Stimulated activated CD4-positive, alpha-beta T cell treated with anti-CD3 and anti-CD28 coated beads, Interleukin-15, amount 100 ng/mL, for 24 hours (primary cell): Measurements from ENCODE around the gene NLRP6.

Experiments used
- DNase-seq: peaks from one replicate; pipeline ENCODE4 v3.0.0-alpha.2; 2020

Gene NLRP6

DNA sequence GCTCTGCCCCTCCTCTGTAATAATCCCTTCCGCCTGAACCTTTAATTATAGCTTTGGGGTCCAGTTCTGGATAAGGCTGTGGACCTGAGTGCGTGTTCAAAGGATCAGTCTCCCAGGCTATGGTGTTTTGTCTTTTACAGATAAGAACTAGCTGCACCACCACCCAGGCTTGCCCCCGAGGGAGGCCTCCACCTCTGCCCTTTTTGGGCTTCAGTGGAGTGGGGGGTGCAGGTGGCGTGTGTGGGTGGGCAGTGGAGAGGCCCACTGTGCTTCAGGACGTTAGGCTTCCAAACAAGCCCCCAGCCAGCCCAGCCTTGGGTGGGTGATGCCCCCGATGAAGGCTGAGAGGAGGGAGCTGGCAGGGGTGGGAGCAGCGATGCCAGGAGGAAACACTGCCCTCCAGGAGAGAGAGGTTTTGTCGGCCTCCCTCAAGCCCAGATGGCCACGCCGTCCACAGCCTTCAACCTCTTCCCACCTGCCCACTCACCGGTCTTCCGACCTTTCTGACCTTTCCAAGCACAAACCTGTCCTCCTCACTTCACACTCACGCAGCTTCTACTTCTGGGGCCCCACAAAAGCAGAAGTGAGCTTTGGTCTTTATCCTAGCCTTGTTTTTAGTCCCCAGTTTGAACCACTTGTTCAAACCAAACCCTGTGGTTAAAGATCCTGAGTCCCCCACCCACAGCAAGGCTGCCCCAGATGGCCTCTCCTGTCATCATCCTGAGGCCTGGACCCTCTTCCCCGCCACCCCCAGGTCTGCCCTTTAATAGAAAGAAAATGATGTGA is 21.1 kb upstream of the NLRP6 start:
- no peak for DNase-seq

DNA sequence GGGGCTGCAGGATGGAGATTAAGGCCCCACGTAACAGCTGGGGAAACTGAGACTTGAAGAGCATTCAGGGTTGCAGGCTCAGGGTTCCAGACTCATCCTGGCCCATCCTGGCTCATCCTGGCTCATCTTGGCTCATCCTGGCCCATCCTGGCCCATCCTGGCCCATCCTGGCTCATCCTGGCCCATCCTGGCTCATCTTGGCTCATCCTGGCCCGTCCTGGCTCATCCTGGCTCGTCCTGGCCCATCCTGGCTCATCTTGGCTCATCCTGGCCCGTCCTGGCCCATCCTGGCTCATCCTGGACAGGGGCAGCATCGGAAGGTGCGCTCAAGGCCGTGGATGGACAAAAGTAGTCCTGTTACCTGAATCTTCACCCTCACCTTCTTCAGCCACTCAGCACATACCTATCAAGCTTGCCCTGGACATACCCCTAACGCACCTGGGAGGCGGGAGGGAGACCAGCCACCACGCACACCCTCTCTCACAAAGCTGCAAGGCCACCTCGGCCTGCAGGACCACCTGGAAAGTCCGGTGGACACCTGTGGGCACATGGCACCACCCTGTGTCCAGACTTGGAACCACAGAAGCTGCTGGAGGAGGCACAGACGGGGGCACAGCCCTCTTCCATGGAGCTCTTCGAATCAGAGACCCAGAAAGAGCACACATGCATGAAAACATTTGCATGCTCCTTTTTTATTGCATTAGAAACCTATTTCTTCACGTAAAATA is 20.3 kb upstream of the NLRP6 start:
- no peak for DNase-seq

DNA sequence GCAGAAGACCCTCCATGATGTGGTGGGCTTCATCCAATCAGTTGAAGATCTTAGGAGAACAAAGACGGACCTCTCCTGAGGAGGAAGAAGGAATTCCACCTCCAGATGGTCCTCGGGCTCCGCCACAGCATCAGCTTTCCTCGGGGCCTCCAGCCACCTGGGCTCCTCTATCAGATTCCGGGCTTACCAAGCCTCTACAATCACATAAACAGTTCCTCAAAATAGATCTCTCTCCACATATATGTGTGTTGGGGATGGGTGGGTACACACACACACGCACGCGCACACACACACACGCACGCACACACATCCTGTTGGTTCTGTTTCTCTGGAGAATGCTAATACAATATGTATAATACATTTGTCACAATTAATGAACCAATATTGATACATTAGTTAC is 18.8 kb upstream of the NLRP6 start:
- DNase-seq, result no peak

DNA sequence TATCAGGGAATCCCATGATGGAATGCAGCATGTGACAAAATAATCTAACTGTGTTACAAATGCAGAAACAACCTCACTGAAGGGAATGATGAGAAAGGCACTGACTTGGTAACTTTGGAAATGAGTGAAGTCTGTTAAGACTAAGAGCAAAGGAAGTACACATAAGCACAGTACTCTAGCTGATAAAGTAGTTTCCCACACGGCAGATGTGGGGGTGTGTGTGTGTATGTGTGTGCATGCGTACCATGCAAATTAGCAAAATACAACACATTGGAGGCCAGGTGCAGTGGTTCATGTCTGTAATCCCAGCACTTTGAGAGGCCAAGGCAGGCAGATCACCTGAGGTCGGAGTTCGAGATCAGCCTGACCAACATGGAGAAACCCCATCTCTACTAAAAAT is 16.6 kb upstream of the NLRP6 start:
- DNase-seq, result no peak

DNA sequence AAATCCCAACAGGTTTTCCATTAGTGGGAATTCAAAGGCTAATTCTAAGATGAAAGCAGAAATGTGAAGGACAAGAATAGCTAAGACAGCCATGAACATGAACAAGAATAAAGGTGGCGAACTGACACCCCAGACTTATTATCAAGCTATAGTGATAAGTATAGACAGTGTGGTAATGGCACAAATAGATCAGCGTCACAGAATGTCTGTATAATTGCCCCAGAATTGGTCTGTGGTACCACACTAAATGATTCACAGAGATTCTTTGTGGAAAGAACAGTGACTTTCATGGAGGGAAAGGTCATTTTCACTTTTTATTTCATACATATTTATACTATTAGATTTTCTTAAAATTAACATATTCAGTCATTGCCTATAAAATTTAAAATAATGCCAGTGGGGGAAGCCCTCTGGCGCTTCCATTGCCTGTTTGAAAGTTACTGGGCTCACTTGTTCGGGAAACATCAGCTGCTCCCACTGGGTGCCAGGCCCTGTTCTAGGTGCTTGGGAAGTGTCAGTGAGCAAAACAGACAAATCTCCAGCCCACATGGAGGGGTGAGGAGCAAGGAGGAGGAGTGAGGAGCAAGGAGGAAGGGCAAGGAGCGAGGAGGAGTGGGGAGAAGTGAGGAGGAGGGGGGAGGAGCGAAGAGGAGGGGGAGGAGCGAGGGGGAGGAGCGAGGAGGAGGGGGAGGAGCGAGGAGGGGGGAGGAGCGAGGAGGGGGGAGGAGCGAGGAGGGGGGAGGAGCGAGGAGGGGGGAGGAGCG is 11.3 kb upstream of the NLRP6 start:
- DNase-seq, result peak; percentile 38

DNA sequence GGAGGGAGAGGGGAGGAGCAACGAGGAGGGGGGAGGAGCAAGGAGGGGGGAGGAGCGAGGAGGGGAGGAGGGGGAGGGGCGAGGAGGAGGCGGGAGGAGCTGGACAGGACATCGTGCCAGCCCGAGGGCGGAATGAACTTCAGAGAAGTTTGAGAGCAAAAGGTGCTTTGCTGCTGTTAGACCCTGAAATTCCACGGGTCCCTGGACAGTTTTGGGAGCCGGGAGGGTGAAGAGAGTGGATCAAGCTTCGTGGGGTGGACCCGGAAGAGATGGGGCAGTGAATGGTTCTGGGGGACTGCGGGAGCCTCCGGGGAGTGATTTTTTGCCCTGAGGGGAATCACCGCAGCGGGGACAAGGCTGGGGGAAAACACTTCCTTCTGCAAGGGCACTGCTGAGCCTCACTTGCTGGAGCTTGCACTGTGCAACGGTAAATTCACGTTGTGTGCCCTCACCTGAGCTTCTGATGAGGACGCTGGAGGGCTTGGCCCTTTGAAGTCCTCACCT is 10.7 kb upstream of the NLRP6 start:
- peak; percentile 69 for DNase-seq

DNA sequence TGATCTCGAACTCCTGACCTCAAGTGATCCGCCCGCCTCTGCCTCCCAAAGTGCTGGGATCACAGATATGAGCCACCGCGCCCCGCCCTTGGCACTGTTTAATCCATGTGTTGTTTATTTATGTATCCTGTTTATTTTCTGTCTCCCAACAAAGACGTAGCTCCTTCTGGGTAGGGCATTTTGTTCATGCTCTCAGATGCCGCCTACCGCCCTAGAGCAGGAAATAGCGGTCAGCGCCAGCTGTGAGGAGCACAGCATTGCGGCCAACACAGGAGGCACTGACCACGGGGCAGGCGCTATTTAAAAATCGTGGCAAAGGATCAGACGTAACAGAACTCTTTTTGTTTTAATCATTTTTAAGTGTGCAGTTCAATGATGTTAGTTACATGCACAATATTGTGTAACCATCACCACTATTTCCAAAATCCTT is 9.5 kb upstream of the NLRP6 start:
- peak; percentile 46 for DNase-seq

DNA sequence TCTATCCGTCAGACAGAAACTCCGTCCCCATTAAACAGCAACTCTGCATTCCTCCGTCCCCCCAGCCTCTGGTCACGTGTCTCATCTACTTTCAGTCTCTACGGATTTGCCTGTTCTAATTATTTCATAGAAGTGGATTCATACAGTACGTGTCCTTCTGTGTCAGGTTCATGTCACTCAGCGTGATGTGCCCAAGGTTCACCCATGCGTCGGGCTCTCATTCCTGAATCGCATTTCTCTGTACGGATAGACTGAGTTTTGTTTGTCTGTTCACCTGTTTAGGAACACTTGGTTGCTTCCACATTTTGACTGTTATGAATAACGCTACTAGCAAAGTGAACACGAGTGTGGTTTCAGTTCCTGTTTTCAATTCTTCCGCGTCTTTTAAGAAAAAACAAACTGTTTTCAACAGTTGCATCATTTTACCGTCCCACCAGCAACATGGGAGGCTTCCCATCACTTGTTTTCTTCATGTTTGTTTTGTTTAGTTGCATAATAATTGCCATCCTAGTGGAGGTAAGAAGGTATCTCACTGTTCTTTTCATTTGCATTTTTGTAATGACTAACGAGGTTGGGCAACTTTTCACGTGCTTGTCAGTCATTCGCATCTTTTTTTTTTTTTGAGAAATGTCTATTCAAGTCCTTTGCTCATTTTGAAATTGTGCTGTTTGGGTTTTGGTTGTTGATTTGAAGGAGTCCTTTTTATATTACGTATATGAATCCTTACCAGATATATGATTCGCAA is 8.9 kb upstream of the NLRP6 start:
- DNase-seq, result peak; percentile 57

DNA sequence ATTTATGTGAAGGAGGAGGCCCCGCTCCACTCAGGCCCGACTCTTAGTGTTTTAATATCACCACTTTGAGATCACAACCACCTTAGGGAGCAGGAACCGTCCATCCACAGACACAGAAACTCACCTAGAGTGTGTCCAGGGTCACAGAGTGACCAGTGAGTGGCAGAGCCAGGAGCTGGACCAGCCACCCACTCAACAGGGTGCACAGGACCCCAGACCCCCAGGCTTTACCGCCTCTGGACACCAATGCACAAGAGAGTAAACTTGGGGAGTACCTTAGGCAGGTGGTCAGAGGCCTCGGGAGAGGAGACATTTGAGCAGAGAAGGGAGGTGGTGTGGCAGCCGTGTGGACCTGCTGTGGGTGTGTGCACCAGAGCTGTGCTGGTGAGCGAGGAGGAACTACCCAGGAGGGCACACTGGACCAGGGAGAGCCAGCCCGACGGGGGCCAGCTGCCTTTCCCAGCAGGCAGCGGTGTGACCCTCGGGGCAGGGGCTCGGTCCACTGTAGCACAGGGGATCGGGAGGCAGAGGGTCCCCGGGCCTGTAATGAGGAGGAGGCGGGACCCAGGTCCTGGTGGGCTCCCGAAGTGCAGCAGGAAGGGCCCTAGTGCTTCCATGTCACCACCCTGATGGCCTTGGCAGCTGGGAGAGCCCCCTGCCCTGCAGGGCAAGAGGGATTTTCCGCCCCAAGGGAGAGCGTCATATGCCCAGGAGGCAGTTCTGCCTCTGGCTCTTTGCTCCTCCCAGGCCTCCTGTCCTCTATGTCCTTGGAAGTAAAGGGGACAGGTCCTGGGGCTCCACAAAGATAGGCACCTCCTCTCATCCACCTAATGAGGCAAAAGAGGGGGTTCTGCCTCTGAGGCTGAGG is 7.5 kb upstream of the NLRP6 start:
- DNase-seq, result no peak

DNA sequence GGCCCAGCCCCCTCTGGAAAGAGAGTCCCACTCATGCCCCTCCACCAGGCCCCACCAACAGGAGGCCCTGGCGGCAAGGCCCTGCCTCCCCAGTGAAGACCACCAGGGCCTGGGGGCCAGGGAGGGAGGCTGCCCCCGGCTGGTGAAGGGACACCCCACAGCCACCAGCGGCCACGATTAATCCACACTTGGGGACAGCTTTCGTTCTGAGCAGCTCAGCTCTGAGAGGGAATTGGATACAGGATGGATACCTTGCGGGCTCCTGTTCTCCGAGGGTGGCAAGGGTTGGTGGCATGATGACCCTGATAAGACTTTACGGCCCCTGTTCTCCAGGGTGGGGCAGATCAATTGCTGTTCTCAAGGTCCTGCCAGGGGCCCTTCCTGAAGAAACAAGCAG is 6.9 kb upstream of the NLRP6 start:
- DNase-seq, result no peak

DNA sequence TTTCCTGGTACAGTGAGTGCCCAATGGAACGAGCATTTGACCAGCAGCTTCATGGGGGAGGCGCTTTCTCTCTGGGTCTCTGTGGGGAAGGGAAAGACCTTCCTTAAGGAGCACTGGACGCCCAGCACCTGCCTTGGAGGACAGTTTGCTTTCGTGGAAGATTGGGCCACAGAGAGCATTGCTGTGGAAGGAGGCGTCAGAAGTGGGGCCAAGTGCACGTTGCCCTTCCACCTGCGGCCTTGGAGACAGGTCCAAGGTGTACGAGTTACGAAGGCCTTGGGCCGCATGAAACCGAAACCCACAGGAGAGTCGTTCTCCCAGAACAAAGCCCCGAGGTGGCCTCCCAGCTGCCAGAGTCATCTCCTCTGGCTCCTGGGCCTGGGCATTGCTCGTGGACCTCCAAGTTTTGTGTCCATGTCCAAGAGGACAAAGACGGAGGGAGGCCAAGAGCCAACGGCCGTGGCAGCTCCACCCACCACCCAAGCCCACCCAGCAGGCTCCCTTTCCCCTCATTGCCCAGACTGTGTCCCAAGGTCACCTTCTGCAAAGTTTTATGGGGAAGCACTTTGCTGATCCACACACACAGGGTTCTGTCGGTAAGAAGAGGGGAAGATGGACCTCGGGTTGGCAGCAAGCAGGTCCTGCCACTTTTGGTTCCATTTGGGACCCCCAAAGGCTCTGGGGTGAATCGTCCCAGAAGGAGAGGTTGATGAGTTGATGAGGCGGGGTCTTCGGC is 5.8 kb upstream of the NLRP6 start:
- no peak for DNase-seq

DNA sequence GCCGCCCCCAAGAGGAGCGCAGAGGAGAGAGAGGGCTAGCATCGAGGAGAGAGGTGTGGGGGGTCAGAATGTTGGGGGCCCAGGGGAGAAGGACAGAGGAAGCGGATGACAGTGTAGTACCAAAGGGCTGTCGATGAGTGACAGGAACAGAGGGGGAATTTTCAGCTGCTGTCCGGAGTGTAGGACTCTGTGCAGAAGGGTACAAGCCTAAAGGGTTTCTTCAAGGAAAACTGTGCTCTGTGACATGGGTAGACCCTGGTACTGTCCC is 5.3 kb upstream of the NLRP6 start:
- no peak for DNase-seq

DNA sequence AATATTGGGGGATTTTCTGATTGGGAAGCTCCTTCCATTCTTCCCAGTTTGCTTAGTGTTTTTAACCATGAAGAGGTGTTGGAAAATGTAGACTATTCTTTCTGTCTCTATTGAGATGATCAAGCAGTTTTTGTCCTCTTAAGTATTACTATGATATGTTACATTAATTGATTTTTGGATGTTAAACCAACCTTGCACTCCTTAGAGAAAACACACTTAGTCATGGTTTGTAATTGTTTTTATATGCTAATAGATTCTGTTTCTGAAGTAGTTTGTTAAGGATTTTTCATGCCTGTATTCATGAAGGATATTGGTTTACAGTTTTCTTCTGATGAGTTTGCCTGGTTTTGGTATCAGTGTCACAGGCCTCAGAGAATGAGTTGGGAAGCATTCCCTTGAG is 2.0 kb upstream of the NLRP6 start:
- DNase-seq, result no peak

DNA sequence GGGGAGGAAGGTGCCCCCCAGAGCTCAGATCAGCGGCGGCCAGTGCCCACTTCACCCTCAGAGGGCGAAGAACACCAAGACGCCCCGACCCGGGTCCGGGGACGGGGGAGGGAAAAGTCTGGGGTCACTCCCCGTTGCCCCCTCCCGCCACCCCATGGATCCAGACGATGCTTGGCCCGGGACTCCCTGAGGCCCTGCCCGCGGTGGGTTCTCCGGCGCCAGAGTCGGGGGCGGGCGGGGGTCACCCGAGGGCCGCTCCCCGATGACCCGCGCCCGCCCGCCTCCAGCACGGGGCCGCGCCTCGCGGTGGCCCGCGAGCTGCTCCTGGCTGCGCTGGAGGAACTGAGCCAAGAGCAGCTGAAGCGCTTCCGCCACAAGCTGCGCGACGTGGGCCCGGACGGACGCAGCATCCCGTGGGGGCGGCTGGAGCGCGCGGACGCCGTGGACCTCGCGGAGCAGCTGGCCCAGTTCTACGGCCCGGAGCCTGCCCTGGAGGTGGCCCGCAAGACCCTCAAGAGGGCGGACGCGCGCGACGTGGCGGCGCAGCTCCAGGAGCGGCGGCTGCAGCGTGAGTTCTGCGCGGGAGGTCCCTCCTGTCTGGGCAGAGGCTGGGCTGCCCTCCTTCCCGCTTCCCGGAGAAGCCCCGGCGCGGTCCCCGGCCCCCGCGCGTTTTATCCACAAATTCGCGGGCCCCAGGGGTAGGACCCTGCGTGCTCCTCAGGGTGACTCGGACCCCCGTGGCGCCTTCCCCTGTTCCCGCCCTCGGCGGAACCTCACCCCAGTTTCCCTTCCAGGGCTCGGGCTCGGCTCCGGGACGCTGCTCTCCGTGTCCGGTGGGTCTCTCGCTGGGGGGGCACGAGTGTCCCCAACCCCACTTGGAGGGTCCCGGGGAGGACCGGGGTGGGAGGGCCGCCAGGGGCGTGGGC is 1.1 kb downstream of the NLRP6 start:
- DNase-seq, result no peak

DNA sequence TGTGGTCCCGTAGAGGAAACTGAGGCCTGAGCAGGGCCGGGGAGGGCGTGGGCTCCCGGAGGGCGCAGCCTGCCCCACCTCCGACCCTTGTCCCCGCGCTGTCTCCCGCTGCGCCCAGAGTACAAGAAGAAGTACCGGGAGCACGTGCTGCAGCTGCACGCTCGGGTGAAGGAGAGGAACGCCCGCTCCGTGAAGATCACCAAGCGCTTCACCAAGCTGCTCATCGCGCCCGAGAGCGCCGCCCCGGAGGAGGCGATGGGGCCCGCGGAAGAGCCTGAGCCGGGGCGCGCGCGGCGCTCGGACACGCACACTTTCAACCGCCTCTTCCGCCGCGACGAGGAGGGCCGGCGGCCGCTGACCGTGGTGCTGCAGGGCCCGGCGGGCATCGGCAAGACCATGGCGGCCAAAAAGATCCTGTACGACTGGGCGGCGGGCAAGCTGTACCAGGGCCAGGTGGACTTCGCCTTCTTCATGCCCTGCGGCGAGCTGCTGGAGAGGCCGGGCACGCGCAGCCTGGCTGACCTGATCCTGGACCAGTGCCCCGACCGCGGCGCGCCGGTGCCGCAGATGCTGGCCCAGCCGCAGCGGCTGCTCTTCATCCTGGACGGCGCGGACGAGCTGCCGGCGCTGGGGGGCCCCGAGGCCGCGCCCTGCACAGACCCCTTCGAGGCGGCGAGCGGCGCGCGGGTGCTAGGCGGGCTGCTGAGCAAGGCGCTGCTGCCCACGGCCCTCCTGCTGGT is 1.9 kb downstream of the NLRP6 start:
- DNase-seq, result peak; percentile 63

DNA sequence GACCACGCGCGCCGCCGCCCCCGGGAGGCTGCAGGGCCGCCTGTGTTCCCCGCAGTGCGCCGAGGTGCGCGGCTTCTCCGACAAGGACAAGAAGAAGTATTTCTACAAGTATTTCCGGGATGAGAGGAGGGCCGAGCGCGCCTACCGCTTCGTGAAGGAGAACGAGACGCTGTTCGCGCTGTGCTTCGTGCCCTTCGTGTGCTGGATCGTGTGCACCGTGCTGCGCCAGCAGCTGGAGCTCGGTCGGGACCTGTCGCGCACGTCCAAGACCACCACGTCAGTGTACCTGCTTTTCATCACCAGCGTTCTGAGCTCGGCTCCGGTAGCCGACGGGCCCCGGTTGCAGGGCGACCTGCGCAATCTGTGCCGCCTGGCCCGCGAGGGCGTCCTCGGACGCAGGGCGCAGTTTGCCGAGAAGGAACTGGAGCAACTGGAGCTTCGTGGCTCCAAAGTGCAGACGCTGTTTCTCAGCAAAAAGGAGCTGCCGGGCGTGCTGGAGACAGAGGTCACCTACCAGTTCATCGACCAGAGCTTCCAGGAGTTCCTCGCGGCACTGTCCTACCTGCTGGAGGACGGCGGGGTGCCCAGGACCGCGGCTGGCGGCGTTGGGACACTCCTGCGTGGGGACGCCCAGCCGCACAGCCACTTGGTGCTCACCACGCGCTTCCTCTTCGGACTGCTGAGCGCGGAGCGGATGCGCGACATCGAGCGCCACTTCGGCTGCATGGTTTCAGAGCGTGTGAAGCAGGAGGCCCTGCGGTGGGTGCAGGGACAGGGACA is 2.7 kb downstream of the NLRP6 start:
- peak; percentile 61 for DNase-seq

DNA sequence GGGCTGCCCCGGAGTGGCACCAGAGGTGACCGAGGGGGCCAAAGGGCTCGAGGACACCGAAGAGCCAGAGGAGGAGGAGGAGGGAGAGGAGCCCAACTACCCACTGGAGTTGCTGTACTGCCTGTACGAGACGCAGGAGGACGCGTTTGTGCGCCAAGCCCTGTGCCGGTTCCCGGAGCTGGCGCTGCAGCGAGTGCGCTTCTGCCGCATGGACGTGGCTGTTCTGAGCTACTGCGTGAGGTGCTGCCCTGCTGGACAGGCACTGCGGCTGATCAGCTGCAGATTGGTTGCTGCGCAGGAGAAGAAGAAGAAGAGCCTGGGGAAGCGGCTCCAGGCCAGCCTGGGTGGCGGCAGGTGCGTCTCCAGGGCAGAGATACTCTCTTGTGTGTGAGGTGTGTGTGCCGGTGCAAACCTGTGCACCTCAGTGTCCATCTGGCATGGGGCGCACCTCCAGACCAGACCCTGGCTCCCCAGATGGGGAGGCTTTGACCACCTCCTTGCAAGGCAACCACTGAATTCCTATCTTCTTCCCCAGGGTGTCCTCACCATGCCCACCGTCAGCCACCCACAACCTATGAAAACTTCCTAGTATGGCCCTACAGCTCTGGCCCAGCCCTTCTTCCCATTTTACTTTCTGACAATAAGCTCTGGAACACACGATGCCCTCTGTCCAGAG is 3.4 kb downstream of the NLRP6 start:
- peak; percentile 55 for DNase-seq

DNA sequence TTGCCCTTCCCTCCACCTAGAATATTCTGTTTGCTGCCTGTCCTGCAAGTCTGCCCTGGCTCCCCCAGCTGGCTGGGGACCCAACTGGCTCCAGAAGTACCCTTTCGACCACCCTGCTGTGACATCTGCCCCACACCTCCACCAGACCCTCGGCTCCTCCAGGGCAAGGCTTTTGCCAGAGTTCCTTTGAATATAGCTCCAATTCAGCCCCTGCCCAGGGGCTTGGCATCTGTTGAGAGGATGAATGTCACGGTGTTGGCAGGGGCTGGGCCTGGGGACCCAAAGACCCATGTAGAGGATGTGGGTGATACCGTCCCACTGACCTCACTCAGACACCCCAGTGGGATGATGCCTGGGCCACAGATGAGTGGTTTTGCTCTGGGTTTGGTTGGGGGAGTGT is 4.0 kb downstream of the NLRP6 start:
- no peak for DNase-seq
